GM12874 (cell line): Measurements from ENCODE around the gene SLIT3.

Experiments
- CTCF ChIP-seq: IDR thresholded peaks from 2 replicates; pipeline ENCODE4 v1.5.1; 2011; ENCODE audit warnings: low read depth, mild to moderate bottlenecking, control low read depth, low read length, moderate library complexity; ENCODE audit not compliant: insufficient read depth

The SLIT3 gene

GRCh38 chr5:169121630-169122420 lies 179.1 kb downstream of the SLIT3 start:
- no peak for TF ChIP-seq CTCF

GRCh38 chr5:169119288-169120048 lies 181.5 kb downstream of the SLIT3 start:
- no peak for TF ChIP-seq CTCF

DNA sequence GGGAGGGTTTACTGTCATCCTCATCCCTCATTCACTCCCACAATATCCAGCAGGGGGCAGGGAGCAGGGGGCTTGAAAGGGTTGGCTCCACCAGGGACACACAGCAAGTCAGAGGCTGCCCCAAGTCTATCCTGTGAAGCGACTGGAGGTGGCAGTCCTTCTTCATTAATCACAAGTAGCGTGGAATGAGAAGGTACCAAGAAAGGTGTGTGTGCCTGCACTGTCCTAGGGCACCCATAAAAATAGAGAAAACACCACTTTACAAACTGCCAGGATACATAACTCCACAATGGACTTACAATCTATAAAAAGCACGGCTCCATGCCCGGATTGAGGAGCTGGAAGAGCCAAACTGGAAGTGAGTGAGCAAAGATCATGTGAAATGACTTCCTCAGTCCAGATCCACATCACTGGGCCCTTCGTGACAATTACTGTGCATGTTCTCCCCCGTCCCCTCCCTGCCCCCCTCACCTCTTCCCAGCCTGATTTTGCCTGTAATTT lies 183.9 kb downstream of the SLIT3 start:
- TF ChIP-seq CTCF, result no peak

DNA sequence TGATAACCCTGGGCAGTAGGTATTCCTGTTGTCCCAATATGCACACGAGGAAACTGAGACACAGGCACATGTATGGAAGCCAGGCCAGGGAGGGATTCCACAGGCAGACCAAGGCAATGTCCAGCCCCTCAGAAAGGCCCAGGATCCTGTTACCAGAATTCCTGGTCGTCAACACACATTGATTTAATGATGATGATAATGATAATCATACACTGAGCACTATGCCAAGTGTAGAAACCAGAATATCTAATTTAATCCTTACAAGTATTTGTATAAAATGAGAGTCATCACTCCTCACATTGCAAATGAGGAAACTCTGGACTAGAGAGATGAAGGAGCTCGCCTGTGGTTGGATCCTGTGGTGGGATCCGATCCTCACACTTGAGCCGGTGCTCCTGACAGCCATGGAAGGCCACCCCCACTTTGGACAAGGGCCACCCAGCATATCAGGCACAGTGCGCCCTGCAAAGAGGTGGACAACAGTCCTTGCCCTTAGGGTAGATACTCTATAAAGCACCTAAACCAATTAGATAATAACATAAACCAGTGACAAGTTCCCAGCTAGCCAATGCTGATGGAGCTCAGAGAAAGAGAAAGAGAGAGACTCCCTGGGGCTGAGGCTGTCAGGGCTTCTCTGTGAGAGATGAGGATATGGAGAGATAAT lies 185.3 kb downstream of the SLIT3 start:
- no peak for TF ChIP-seq CTCF

DNA sequence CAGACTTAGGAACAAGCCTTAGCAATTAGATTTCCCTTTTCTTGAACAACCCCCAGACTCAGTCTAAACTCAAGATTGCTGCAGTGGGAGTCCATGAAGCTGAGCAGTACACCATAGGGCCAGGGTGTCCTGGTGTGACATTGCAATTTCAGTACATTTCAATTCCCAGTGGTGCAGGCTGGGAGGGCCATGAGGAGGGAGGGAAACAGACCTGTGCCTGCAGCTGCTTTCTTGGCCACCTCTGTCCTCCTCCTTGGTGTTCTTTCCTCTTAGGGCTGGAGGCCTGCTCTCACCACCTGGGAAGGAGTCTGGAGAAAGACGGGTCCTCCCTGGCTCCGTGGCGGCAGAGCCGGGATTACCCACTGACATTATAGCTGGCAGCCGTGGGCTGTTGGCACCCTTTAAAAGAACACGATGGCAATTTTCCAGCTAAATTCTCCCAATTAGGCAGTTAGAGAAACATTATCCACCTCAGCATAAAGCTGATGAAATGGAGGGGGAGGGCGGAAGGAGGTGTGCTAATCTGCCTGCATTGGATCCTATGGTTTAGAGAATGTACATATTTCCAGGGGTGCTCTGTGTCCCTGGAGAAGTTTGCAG lies 186.4 kb downstream of the SLIT3 start:
- TF ChIP-seq CTCF, result no peak

GRCh38 chr5:169112016-169112415 lies 188.9 kb downstream of the SLIT3 start:
- no peak for TF ChIP-seq CTCF
